Vagina (tissue), 2 donors: ENCODE results near the gene FRMD4A. TPM values are rescaled to one million over a fixed set of nuclear protein-coding genes. Genes with fewer than 3 reads are reported as not detected.
A peak's percentile ranks its signal among the peaks of the same experiment; 100 is the strongest.

ENCODE experiments used
- DNase-seq, 2 donors: peaks; one replicate each; pipeline ENCODE4 v3.0.0-alpha.2; 2017; ENCODE audit errors: extremely low spot score in 2 of 2
- H3K27ac ChIP-seq: fragments of 200-600 bp; sonication (generic); one replicate; pipeline ENCODE4 v1.5.1; 2019
- H3K27me3 ChIP-seq: fragments of 200-600 bp; sonication (generic); one replicate; pipeline ENCODE4 v1.5.1; 2019
- H3K36me3 ChIP-seq, 2 donors: fragments of 200-600 bp; sonication (generic); one replicate each; pipeline ENCODE4 v1.5.1; 2017 to 2019
- H3K4me1 ChIP-seq: fragments of 200-600 bp; sonication (generic); one replicate; pipeline ENCODE4 v1.5.1; 2019
- H3K4me3 ChIP-seq, 2 donors: fragments of 200-600 bp; sonication (generic); 1 replicate in 1 of 2; 2 replicates in 1 of 2; pipeline ENCODE4 v1.5.1; 2016 to 2019
- H3K9me3 ChIP-seq: fragments of 200-600 bp; sonication (generic); one replicate; pipeline ENCODE4 v1.5.1; 2019
- POLR2A ChIP-seq, 2 donors: fragments of 450-650 bp; IDR thresholded peaks; one replicate each; pipeline ENCODE4 v1.6.1; 2017; ENCODE audit warnings: antibody characterized with exemption in 2 of 2, mild to moderate bottlenecking in 2 of 2, moderate library complexity in 2 of 2
- POLR2AphosphoS5 ChIP-seq, 2 donors: sonication (generic); formaldehyde crosslinking; IDR thresholded peaks; one replicate each; pipeline ENCODE4 v1.9.0; 2017; ENCODE audit warnings: antibody characterized with exemption in 2 of 2, mild to moderate bottlenecking in 2 of 2, low read depth in 1 of 2; ENCODE audit not compliant: insufficient read depth in 1 of 2
- intact Hi-C: fragments of 100-400 bp; cut with DNase I; formaldehyde crosslinking; loops from one replicate; pipeline ENCODE4 v1.15.1; 2023
- total RNA-seq: library from RNA; depleted of rRNA; stranded (reverse); fragments of >200 nt; gene quantifications from one replicate; pipeline ENCODE4 v1.2.3, GENCODE V29; 2016
- TF ChIP-seq, protein P1 (sequence below), 3 experiments: fragments of 450-650 bp in 2 of 3; fragments of 200-600 bp in 1 of 3; sonication (generic) in 1 of 3; IDR thresholded peaks; one replicate each; pipeline ENCODE4 v1.5.1; 2017 to 2019; ENCODE audit warnings: antibody characterized with exemption in 3 of 3, mild to moderate bottlenecking in 2 of 3, moderate library complexity in 2 of 3

Gene FRMD4A
- total RNA-seq, 1 donor from 2014 or later = 24.8 TPM

DNA sequence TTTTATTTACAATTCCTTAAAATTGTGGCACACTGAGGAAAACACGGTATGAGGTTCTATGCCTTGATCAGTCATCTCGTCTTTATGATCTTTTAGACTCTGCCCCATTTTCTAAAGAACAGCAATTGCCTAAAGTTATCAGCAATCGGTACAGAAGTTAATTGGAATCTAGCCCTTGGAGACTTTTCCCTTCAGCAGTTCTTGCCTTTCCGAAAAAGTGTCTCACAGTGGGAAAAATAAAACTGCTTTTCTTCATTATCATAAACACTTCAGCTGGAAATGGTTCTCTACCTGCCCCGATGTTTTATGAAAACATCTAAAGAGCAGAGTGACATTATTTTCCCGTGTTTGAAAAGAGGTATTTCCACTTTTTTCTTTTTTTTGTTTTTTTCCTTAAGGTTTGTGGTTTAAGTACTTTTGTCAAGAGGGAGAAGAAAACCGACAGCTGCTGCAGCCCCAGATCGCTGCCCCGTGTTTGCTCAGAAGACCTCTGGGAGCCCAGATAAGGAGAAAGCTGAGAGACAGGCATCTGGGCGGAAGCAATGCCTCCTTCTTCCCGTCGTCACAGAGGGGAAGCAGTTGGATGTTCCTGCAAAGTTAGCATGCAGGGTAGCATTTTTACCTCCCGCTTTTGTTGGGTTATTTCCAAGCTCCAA lies 149.7 kb downstream of the FRMD4A start:
- DNase-seq = no peak
- no peaks in the 10 kb centered on the region for H3K4me1 ChIP-seq
- no peaks in the 10 kb centered on the region for H3K9me3 ChIP-seq
- TF ChIP-seq, protein P1, sequence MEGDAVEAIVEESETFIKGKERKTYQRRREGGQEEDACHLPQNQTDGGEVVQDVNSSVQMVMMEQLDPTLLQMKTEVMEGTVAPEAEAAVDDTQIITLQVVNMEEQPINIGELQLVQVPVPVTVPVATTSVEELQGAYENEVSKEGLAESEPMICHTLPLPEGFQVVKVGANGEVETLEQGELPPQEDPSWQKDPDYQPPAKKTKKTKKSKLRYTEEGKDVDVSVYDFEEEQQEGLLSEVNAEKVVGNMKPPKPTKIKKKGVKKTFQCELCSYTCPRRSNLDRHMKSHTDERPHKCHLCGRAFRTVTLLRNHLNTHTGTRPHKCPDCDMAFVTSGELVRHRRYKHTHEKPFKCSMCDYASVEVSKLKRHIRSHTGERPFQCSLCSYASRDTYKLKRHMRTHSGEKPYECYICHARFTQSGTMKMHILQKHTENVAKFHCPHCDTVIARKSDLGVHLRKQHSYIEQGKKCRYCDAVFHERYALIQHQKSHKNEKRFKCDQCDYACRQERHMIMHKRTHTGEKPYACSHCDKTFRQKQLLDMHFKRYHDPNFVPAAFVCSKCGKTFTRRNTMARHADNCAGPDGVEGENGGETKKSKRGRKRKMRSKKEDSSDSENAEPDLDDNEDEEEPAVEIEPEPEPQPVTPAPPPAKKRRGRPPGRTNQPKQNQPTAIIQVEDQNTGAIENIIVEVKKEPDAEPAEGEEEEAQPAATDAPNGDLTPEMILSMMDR (IDR thresholded peaks at IDR 0.05) = no peak
- TF ChIP-seq POLR2AphosphoS5 (IDR thresholded peaks at IDR 0.05; ENCODE audit: insufficient read depth in 1 of 2, low read depth in 1 of 2) = no peak
- no peak for TF ChIP-seq POLR2A (IDR thresholded peaks at IDR 0.05)
- no peaks in the 10 kb centered on the region for H3K36me3 ChIP-seq
- no peak overlapping the region for H3K4me3 ChIP-seq
- intact Hi-C loops = no loop called here
- H3K27ac ChIP-seq = no peak overlapping the region
- H3K27me3 ChIP-seq = no peaks in the 10 kb centered on the region

DNA sequence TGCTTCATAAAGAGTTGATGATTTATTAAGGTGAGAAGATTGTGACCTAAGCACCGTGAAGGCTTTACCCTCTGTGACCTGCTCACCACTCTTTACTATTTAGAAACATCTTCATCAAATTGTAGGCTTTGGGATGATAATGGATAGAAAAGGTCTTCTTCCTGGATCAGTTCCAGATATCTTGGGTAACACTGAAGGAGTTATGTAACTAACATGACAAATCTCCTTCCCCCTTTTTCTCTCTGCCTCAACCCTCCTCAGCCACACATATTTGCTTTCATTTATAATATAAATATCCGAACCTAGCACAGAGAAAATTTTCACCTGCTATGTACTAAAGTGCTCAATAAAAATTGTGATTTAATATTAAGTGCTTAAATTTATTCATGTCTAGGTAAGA lies 151.5 kb downstream of the FRMD4A start:
- Histone ChIP-seq H3K27ac (no peak overlapping the region), H3K9me3 (no peaks in the 10 kb centered on the region), H3K4me1 (peaks cover 3% of the 10 kb centered on the region), H3K27me3 (no peaks in the 10 kb centered on the region), H3K36me3 (no peaks in the 10 kb centered on the region), H3K4me3 (no peak overlapping the region)
- intact Hi-C loops = no loop called here
- no peak for DNase-seq
- TF ChIP-seq, protein P1 (IDR thresholded peaks at IDR 0.05) = no peak

DNA sequence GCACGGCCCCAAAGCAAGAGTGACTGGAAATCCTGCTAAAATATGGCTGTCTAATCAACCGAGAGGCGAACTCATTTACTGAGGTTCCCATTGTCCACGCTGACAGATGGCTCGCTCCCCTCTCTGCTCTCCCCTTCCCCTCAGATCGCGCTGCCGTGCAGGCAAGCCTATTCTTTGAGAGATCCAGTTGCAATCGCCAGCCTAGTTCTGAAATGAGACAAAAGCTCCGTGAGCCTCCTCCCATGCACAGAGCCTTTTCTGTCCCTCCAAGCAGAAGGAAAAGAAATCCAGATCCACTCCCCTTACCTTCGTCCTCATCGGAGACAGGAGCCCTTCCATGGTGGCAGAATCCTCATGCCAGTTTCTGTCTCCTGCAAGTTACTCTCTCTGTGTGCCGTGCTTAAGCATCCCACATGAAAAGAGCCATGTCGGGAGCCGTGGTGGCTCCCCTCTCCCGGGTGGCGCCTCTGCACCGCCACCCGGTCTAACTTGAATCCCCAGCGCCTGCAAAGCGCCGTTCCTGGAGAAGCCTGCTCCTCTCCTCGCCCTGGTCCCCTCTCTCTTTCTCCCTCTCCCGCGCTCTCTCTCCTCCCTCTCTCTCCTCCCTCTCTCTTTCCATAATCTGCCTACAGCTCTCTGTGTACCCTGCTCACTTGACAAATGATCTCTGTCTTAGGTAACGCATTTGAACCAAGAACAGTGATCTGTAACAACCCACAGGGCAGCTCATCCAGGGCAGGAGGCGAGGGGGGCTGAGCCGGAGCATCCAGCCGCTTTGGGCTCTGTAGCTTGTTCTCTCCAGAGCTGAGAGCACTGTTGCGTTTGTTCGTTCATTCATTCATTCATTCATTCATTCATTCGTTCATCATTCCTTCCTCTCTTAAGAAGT lies 156.8 kb downstream of the FRMD4A start:
- Histone ChIP-seq H3K4me1 (peaks cover 8% of the 10 kb centered on the region), H3K27me3 (no peaks in the 10 kb centered on the region), H3K4me3 (peak overlapping the region; percentile 40 to 45), H3K36me3 (no peaks in the 10 kb centered on the region), H3K9me3 (no peaks in the 10 kb centered on the region), H3K27ac (no peak overlapping the region)
- intact Hi-C loops = no loop called here
- DNase-seq = no peak
- TF ChIP-seq POLR2AphosphoS5 (IDR thresholded peaks at IDR 0.05; ENCODE audit: insufficient read depth in 1 of 2, low read depth in 1 of 2) (no peak), POLR2A (IDR thresholded peaks at IDR 0.05) (no peak)
- TF ChIP-seq, protein P1 (IDR thresholded peaks at IDR 0.05) = no peak

DNA sequence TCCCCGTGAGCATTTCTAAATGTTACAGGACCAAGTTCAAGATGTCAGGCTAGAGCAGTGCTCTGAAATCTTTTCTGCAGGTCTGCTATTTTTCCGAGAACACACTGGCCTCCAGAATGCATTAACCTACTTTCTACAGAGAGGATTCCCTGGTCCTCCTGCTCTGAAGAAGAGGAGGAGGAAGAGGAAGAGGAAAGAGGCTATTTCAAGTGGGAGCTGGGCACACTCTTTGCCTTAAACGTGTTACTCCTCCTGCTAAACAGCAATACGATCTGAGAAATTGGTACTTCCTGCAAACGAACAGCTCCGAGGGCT lies 157.4 kb downstream of the FRMD4A start:
- no peaks in the 10 kb centered on the region for H3K27me3 ChIP-seq
- TF ChIP-seq POLR2AphosphoS5 (IDR thresholded peaks at IDR 0.05; ENCODE audit: insufficient read depth in 1 of 2, low read depth in 1 of 2) = no peak
- TF ChIP-seq POLR2A (IDR thresholded peaks at IDR 0.05) = no peak
- TF ChIP-seq, protein P1 (IDR thresholded peaks at IDR 0.05) = no peak

More for the DNA sequence above, 157.4 kb downstream of the FRMD4A start:
- Histone ChIP-seq H3K36me3 (no peaks in the 10 kb centered on the region), H3K4me3 (peak overlapping the region; percentile 40 to 45), H3K27ac (no peak overlapping the region), H3K9me3 (no peaks in the 10 kb centered on the region), H3K4me1 (peaks cover 8% of the 10 kb centered on the region)
- no peak for DNase-seq
- intact Hi-C loops = no loop called here
